Natural killer cell treated with Interleukin-12 subunit alpha and Interleukin-12 subunit beta and Interleukin-15 and Interleukin-18, amount 100 ng/mL, for 72 hours (primary cell): ENCODE measurements around the gene ITFG1. TPM values are rescaled to one million over a fixed set of nuclear protein-coding genes. Genes with fewer than 3 reads are reported as not detected.
"Not testable (repeated sequence)": the region's sequence is repeated elsewhere in the genome, so short reads cannot be mapped to it uniquely, and the experiment has no call there.

Experiments used
- ATAC-seq, 2 donors: fragments of 150-1000 bp; cut with Tn5 transposase in 1 of 2; sonication (Bioruptor Pico), chemical (Tn5 transposase) in 1 of 2; 2 replicates each; pipeline ENCODE4 v1.10.0; 2021
- DNase-seq: peaks from one replicate; pipeline ENCODE4 v3.0.0; 2022; ENCODE audit warnings: low spot score
- H3K27ac Mint-ChIP-seq, 2 donors: 1 replicate in 1 of 2; 2 replicates in 1 of 2; pipeline ENCODE4 v1.8.0; 2022; ENCODE audit warnings: mixed read lengths in 2 of 2, mild to moderate bottlenecking in 1 of 2, moderate library complexity in 1 of 2
- H3K27me3 Mint-ChIP-seq, 2 donors: 1 replicate in 1 of 2; 2 replicates in 1 of 2; pipeline ENCODE4 v1.8.0; 2022; ENCODE audit warnings: mixed read lengths in 2 of 2
- H3K36me3 Mint-ChIP-seq: one replicate; pipeline ENCODE4 v1.8.0; 2022; ENCODE audit warnings: mixed read lengths
- H3K4me1 Mint-ChIP-seq, 2 donors: 1 replicate in 1 of 2; 2 replicates in 1 of 2; pipeline ENCODE4 v1.8.0; 2022; ENCODE audit warnings: low read depth in 2 of 2, mixed read lengths in 2 of 2, mild to moderate bottlenecking in 1 of 2
- H3K4me3 Mint-ChIP-seq: one replicate; pipeline ENCODE4 v1.8.0; 2022; ENCODE audit warnings: mixed read lengths
- H3K9me3 Mint-ChIP-seq: 2 replicates; pipeline ENCODE4 v1.8.0; 2022; ENCODE audit warnings: mixed read lengths
- total RNA-seq, 2 donors: library from RNA; stranded (reverse); gene quantifications; one replicate each; pipeline ENCODE4 v1.2.3, GENCODE V29; 2022

ITFG1 gene
- total RNA-seq, 2 donors from 2014 or later: 26.9 to 31.8 TPM

DNA sequence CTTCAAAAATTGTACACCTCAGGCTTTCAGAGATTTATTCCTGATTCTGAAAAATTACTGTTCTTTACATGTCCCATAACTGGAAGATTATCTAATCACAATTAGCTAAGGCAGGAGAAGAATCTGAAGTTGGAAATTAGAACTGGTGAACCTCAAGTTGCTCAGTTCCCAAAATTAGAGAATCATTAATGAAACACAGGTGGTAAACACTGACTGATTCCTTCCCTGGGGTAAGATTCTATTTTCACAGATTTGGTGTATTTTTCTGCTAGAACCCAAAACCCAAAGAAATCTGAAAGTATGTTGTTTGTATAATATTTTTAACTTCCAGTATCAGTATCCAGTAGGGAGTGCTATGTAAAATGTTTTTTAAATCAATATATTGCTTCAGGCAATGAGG lies 26.0 kb upstream of the ITFG1 start:
- H3K27me3 Mint-ChIP-seq: no peaks in the 10 kb centered on the region
- DNase-seq (no peak), ATAC-seq (no peak)
- H3K4me1 Mint-ChIP-seq: peaks cover 0 to 5% of the 10 kb centered on the region in 2 donors
- peaks cover 17% of the 10 kb centered on the region for H3K9me3 Mint-ChIP-seq
- no peak overlapping the region for H3K4me3 Mint-ChIP-seq
- peaks cover 40% of the 10 kb centered on the region for H3K36me3 Mint-ChIP-seq
- no peak overlapping the region for H3K27ac Mint-ChIP-seq

DNA sequence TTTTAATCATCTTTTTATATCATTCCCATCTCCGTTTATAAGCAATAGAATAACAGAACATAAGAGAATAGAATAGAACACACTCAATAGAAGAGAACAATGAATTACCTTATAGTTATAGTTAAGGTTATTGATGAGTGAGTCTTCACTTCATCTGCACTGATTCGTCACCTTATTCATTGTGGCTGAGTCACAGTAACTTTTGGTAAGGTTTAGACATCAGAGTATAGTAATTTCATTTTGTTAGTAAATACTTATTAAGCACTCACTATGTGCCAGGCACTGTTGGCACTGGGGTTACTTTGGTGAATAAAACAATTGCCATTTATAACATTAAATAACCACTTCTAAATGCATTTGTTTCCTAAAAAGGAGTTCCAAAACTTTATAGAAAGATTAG lies 22.8 kb upstream of the ITFG1 start:
- no peak overlapping the region for H3K4me3 Mint-ChIP-seq
- H3K4me1 Mint-ChIP-seq: peaks cover 0 to 5% of the 10 kb centered on the region in 2 donors
- H3K36me3 Mint-ChIP-seq: peaks cover 19% of the 10 kb centered on the region
- no peaks in the 10 kb centered on the region for H3K27me3 Mint-ChIP-seq
- ATAC-seq: no peak
- DNase-seq: no peak
- H3K27ac Mint-ChIP-seq: no peak overlapping the region
- H3K9me3 Mint-ChIP-seq: peaks cover 9% of the 10 kb centered on the region

DNA sequence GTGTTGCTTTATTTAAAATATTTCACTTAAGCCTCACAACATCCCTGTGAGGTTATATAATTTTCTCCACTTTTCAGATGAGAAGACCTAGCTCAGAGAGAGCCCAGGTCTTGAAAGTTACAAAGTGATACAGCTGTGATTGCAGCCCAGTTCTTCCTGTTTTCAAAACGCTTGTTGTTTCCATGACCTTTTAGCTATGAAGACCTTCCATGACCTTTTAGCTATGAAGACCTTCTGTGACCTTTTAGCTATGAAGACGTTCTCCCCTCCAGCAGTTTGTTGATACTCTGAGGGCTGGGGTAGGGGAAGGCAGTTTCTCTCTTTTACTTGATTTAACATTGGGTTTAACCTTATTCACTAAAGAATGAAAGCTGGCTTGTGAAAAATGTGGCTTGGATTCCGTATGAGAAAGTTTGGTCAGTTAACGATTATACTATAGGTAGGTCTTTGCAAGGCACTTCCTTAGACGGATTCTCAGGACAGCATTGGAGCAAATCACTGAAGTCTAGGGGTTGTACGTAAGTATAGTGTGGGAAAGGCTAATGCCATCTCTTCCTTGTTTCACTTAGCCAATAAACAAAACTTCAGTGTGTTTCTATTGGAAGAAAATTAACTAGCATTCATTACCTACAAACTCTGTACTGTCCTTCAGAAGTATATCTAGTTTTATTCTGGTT lies 21.0 kb upstream of the ITFG1 start:
- H3K4me3 Mint-ChIP-seq: no peak overlapping the region
- peaks cover 0 to 5% of the 10 kb centered on the region in 2 donors for H3K4me1 Mint-ChIP-seq
- DNase-seq: no peak
- H3K27ac Mint-ChIP-seq: no peak overlapping the region
- peaks cover 7% of the 10 kb centered on the region for H3K36me3 Mint-ChIP-seq
- H3K9me3 Mint-ChIP-seq: peaks cover 3% of the 10 kb centered on the region
- ATAC-seq: no peak
- H3K27me3 Mint-ChIP-seq: no peaks in the 10 kb centered on the region

DNA sequence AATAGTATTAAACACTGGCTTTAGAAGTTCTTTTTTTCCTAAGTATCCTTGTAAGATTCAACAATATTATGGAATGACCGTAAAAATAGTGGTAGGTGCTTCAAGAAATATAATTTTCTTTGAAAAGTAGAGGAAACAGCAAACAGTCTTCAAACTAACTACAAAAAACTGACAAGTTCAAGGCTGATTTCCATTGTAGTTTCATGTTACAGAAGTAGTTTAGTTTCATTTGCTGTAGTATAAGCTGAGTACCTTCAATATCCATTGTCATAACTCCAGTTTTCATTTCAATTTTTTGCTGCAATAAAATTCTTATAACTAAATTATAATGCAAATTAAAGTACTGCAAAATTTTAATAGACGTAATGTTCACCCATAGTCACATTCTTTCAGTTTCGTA lies 19.5 kb upstream of the ITFG1 start:
- Mint-ChIP-seq H3K27me3 (no peaks in the 10 kb centered on the region), H3K9me3 (no peaks in the 10 kb centered on the region), H3K27ac (no peak overlapping the region), H3K4me3 (no peak overlapping the region), H3K36me3 (no peaks in the 10 kb centered on the region), H3K4me1 (peaks cover 0 to 5% of the 10 kb centered on the region in 2 donors)
- ATAC-seq: no peak
- no peak for DNase-seq

DNA sequence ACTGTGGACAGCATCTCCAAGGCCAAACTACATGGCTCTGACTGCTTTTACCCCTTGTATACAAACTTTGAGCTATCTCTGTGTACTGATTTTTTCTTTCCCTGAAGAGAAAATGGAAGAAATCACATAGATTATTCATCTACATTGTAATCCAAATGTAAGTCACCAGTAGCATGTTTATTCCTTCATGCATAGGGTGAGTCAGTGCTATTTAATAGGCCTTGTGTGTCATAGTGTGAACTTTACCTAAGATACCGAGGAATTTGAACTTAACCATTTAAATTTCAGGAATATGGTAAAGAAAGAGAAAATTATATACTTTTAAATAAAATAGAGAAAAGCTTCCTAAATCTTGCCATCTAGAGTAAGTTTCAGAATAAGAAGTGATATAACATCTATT lies 16.8 kb upstream of the ITFG1 start:
- H3K4me3 Mint-ChIP-seq: no peak overlapping the region
- no peaks in the 10 kb centered on the region for H3K4me1 Mint-ChIP-seq
- no peak overlapping the region for H3K27ac Mint-ChIP-seq
- ATAC-seq (no peak), DNase-seq (no peak)
- H3K36me3 Mint-ChIP-seq: no peaks in the 10 kb centered on the region
- no peaks in the 10 kb centered on the region for H3K9me3 Mint-ChIP-seq
- H3K27me3 Mint-ChIP-seq: no peaks in the 10 kb centered on the region

DNA sequence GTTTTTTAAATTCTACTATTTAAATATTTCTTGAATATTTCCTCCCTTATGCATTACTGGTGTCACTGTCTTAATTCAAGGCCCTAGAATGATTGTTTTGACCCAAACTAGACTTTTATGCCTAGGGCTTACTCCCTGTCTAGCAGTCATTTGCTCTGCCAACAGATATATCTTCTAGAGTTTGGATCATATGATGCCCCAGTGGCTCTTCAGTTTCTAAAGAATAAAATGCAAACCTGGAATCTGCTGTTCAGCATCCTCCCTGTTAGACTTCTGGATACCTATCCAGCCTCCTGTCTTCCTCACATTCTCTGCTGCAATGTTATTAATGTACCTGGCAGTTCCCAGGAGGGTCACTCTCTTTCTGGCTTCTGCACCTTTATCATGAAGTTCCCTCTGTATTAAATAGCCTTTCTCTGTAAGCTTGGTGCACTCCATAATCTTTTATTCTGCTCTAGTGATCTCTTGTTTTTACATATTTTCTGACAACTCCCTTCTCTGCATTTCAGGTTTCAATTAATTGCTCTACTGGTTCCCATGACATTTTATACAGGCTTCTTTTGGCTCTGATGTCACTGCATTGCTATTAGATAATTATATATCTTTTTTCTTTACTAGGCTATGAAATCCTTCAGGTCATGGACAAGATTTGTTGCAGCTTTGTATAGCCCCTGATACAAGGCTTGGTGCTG lies 15.9 kb upstream of the ITFG1 start:
- Mint-ChIP-seq H3K27ac (no peak overlapping the region), H3K4me3 (no peak overlapping the region), H3K9me3 (no peaks in the 10 kb centered on the region), H3K27me3 (no peaks in the 10 kb centered on the region), H3K4me1 (no peaks in the 10 kb centered on the region), H3K36me3 (no peaks in the 10 kb centered on the region)
- no peak for ATAC-seq
- no peak for DNase-seq

DNA sequence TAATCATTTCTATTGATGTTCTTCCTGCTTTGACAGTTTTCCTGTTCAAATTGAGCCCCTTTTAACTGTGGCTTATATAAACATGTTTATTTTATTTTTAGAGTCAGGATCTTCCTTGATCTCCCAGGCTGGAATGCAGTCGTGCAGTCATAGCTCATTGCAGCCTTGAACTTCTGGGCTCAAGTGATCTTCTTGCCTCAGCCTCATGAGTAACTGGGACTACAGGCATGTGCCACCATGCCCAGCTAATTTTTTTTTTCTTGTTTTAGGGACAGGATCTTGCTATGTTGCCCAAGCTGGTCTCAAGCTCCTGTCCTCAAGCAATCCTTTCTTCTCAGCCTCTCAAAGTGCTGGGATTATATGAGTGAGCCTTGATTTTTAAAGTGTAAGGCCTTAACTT lies 14.9 kb upstream of the ITFG1 start:
- H3K27ac Mint-ChIP-seq: no peak overlapping the region
- peaks cover 0 to 5% of the 10 kb centered on the region in 2 donors for H3K4me1 Mint-ChIP-seq
- no peaks in the 10 kb centered on the region for H3K36me3 Mint-ChIP-seq
- no peak for ATAC-seq
- DNase-seq: no peak
- H3K4me3 Mint-ChIP-seq: no peak overlapping the region
- H3K9me3 Mint-ChIP-seq: no peaks in the 10 kb centered on the region
- no peaks in the 10 kb centered on the region for H3K27me3 Mint-ChIP-seq

DNA sequence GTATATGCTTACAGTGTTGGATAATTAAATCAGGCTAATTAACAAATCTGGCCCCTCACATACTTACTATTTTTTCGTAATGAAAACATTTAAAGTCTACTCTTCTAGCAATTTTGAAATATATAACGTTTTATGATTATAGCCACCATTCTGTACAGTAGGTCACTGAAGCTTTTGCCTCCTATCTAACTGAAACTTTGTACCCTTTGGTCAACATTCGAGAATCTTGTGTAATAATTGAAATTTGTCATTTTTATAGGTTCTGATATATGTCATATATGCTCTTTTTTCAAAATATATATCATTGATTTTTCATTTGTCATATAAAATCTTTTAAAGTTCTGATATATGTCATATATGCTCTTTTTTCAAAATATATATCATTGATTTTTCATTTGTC lies 12.9 kb upstream of the ITFG1 start:
- ATAC-seq: no peak
- Mint-ChIP-seq H3K9me3 (no peaks in the 10 kb centered on the region), H3K27ac (no peak overlapping the region), H3K36me3 (no peaks in the 10 kb centered on the region), H3K4me1 (peaks cover 4 to 5% of the 10 kb centered on the region in 2 donors), H3K27me3 (no peaks in the 10 kb centered on the region), H3K4me3 (no peak overlapping the region)
- DNase-seq: no peak

DNA sequence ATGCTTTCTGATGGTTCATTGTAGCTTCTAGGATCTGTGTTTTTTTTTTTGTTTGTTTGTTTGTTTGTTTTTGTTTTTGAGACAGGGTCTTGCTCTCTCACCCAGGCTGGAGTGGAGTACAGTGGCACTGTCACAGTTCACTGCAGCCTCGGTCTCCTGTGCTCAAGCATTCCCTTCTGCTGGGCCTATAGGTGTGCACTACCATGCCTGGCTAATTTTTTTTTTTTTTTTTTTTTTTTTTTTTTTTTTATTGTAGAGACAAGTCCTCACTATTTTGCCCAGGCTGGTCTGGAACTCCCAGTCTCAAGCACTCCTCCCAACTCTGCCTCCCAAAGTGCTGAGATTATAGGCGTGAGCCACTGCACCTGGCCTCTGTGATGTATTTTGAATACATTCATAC lies 12.1 kb upstream of the ITFG1 start:
- H3K4me1 Mint-ChIP-seq, H3K4me3 Mint-ChIP-seq, H3K27ac Mint-ChIP-seq, H3K27me3 Mint-ChIP-seq, H3K36me3 Mint-ChIP-seq, ATAC-seq, H3K9me3 Mint-ChIP-seq, DNase-seq: not testable (repeated sequence)

DNA sequence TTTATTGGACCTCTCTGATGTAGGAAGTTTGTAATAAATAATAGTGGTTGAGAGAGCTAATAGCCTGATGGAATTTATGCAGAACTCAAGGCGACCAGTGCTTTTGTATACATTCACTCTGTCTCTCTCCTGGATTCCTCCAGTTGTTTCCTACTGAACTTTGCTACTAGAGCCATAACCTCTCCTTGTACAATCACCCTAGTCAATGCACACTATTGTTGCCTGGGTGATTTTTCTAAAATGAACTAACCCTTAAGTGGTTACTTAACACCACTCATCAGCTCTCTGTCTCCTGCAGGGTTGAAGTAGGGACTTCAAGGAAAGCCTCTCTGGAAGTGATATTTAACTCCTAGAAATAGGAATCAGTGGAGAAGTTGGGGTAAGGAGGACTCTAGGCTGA lies 9.9 kb upstream of the ITFG1 start:
- peaks cover 10% of the 10 kb centered on the region in 2 donors for H3K4me1 Mint-ChIP-seq
- ATAC-seq (no peak), DNase-seq (no peak)
- no peaks in the 10 kb centered on the region for H3K9me3 Mint-ChIP-seq
- H3K27me3 Mint-ChIP-seq: no peaks in the 10 kb centered on the region
- H3K36me3 Mint-ChIP-seq: no peaks in the 10 kb centered on the region
- no peak overlapping the region for H3K27ac Mint-ChIP-seq
- H3K4me3 Mint-ChIP-seq: no peak overlapping the region

DNA sequence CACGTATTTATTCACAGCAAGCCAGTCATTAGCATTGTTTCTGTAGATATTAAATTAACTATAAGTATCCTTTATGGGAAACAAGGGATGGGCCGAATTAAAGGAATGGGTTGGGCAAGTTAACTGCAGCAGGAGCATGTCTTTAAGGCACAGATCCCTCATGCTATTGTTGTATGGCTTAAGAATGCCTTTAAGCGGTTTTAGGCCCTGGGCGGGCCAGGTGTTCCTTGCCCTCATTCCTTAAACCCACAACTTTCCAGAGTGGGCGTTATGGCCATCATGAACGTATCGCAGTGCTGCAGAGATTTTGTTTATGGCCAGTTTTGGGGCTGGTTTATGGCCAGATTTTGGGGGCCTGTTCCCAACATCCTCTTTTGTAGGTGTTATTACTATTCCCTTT lies 9.3 kb upstream of the ITFG1 start:
- no peak overlapping the region for H3K4me3 Mint-ChIP-seq
- H3K4me1 Mint-ChIP-seq: peaks cover 11 to 12% of the 10 kb centered on the region in 2 donors
- no peaks in the 10 kb centered on the region for H3K36me3 Mint-ChIP-seq
- H3K27me3 Mint-ChIP-seq: no peaks in the 10 kb centered on the region
- DNase-seq (no peak), ATAC-seq (no peak)
- no peak overlapping the region for H3K27ac Mint-ChIP-seq
- no peaks in the 10 kb centered on the region for H3K9me3 Mint-ChIP-seq

DNA sequence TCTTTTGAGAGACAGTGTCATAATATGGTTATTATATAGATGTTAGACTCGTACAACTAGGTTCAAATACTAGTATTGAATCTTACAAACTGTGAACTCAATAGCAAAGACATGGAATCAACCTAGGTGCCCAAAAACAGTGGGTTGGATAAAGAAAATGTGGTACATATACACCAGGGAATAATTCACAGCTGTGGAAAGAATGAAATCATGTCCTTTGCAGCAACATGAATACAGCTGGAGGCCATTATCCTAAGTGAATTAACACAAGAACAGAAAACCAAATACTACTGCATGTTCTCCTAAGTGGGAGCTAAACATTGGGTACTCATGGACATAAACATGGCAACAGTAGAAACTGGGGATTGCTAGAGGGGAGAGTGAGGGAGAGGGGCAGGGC lies 8.4 kb upstream of the ITFG1 start:
- ATAC-seq (no peak), DNase-seq (no peak)
- peaks cover 11 to 12% of the 10 kb centered on the region in 2 donors for H3K4me1 Mint-ChIP-seq
- H3K9me3 Mint-ChIP-seq: no peaks in the 10 kb centered on the region
- no peaks in the 10 kb centered on the region for H3K36me3 Mint-ChIP-seq
- H3K27ac Mint-ChIP-seq: no peak overlapping the region
- no peak overlapping the region for H3K4me3 Mint-ChIP-seq
- no peaks in the 10 kb centered on the region for H3K27me3 Mint-ChIP-seq

DNA sequence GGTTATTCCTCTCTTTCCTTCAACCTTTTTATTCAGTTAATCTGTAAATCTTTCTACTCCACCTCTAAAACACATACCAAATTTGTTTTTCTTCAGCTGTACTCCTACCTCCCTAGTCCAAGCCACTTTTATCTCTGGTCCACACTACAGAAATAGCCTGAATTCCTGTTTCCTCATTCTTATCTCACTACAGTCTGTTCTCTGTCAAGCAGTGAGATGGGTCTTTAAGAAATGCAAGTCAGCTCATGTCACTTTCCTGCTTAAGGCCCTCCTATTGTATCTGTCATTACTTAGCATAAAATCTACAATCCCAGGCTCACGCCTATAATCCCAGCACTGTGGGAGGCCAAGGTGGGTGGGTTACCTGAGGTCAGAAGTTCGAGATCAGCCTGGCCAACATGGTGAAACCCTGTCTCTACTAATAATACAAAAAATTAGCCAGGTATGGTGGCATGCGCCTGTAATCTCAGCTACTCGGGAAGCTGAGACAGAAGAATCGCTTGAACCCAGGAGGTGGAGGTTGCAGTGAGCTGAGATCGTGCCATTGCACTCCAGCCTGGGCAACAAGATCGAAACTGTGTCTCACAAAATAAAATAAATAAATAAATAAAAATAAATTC lies 7.3 kb upstream of the ITFG1 start:
- DNase-seq, H3K36me3 Mint-ChIP-seq, H3K27ac Mint-ChIP-seq, H3K27me3 Mint-ChIP-seq, H3K4me3 Mint-ChIP-seq, ATAC-seq, H3K9me3 Mint-ChIP-seq: not testable (repeated sequence)
- H3K4me1 Mint-ChIP-seq: peaks cover 15 to 19% of the 10 kb centered on the region in 2 donors

DNA sequence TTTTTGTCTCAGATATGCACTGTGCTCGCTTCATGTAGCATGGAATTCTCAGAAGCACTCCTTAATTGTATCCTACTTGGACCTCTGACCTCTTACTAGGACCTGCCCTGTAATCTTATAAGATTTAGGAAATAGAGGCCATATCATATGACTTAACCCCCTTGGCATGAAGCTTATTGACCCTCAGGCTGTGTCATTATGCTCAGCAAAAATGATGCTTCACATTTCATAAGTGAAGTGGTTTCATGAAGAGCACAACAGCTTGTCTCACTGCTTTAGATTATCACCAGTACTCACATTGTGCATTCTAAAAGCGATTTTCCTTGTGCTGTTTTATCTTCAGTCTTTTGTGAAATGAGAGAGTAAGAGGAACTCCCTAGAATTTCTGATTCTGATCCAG lies 6.6 kb upstream of the ITFG1 start:
- Mint-ChIP-seq H3K27ac (no peak overlapping the region), H3K9me3 (no peaks in the 10 kb centered on the region), H3K4me1 (peaks cover 15 to 26% of the 10 kb centered on the region in 2 donors), H3K36me3 (peaks cover 4% of the 10 kb centered on the region), H3K4me3 (no peak overlapping the region), H3K27me3 (no peaks in the 10 kb centered on the region)
- DNase-seq: no peak
- ATAC-seq: no peak
